Peyer's patch (tissue), 4 donors: ENCODE results near the gene SASH1.

ENCODE experiments used
- CTCF ChIP-seq, 6 experiments: fragments of 450-650 bp in 4 of 6; fragments of 200-600 bp in 2 of 6; sonication (generic) in 1 of 6; IDR thresholded peaks; one replicate each; pipeline ENCODE4 v1.5.1; 2017 to 2019; ENCODE audit warnings: antibody characterized with exemption in 6 of 6, mild to moderate bottlenecking in 3 of 6, moderate library complexity in 1 of 6
- POLR2A ChIP-seq, 2 donors: fragments of 450-650 bp; IDR thresholded peaks; one replicate each; pipeline ENCODE4 v1.5.1; 2017; ENCODE audit warnings: antibody characterized with exemption in 2 of 2, mild to moderate bottlenecking in 2 of 2, moderate library complexity in 2 of 2

GRCh38 chr6:148500402-148500801, 157.8 kb downstream of the SASH1 start:
- no peak for TF ChIP-seq CTCF (IDR thresholded peaks at IDR 0.05)
- TF ChIP-seq POLR2A (IDR thresholded peaks at IDR 0.05): no peak
